Panc1 (cell line): ENCODE data around the gene ZMYND10.
A peak's percentile ranks its signal among the peaks of the same experiment; 100 is the strongest.

ENCODE experiments used
- POLR2AphosphoS5 ChIP-seq: IDR thresholded peaks from 2 replicates; pipeline ENCODE4 v1.6.1; 2012; ENCODE audit warnings: mild to moderate bottlenecking, low read depth, low read length, moderate library complexity
- SIN3A ChIP-seq: IDR thresholded peaks from 2 replicates; pipeline ENCODE4 v1.6.1; 2012; ENCODE audit warnings: low read depth, mild to moderate bottlenecking, low read length, moderate library complexity, borderline replicate concordance; ENCODE audit not compliant: insufficient read depth
- TF ChIP-seq, protein P1 (sequence below): fragments of 450-650 bp; IDR thresholded peaks from 2 replicates; pipeline ENCODE4 v1.5.1; 2017; ENCODE audit warnings: mild to moderate bottlenecking

DNA sequence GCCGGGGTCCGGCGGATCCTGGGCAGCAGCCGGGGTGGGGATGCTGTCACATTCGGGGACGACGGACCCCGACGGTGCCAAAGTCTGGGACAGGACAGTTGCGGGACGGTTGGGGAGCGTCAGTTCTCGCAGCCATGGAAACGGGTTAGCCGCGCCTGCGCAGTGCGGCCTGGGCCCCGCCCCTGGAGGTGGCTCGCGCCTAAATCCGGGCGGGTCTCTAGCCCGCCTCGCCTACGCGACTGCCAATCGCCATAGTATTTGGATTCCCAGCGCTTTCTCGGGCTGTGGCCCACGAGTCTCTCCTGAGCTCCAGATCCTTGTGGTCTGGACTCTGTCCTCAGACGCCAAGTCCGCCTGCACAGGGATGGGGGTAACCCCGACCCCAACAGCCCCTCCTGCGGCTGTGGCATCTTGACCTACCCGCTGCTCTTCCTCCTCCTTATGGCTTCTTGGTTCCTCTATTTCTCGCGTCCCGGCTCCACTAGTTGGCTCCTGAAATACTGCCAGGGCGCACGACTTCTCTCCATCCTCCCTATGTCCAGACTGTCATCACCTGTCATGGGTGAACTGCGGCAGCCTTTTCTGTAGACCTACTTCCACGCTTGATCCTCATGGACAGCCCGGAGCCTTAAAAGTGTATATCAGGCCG, at the start of gene ZMYND10:
- TF ChIP-seq, protein P1, sequence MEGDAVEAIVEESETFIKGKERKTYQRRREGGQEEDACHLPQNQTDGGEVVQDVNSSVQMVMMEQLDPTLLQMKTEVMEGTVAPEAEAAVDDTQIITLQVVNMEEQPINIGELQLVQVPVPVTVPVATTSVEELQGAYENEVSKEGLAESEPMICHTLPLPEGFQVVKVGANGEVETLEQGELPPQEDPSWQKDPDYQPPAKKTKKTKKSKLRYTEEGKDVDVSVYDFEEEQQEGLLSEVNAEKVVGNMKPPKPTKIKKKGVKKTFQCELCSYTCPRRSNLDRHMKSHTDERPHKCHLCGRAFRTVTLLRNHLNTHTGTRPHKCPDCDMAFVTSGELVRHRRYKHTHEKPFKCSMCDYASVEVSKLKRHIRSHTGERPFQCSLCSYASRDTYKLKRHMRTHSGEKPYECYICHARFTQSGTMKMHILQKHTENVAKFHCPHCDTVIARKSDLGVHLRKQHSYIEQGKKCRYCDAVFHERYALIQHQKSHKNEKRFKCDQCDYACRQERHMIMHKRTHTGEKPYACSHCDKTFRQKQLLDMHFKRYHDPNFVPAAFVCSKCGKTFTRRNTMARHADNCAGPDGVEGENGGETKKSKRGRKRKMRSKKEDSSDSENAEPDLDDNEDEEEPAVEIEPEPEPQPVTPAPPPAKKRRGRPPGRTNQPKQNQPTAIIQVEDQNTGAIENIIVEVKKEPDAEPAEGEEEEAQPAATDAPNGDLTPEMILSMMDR = no peak
- TF ChIP-seq POLR2AphosphoS5 (no peak), SIN3A (peak; percentile 73; the same call in 1 of the 2 replicates)
